Ishikawa (cell line): ENCODE measurements around the gene CDH2.

Experiments
- EP300 ChIP-seq: IDR thresholded peaks from 2 replicates; pipeline ENCODE4 v1.6.1; 2012; ENCODE audit warnings: borderline replicate concordance
- YY1 ChIP-seq: IDR thresholded peaks from 2 replicates; pipeline ENCODE4 v1.6.1; 2012; ENCODE audit warnings: low read depth

DNA sequence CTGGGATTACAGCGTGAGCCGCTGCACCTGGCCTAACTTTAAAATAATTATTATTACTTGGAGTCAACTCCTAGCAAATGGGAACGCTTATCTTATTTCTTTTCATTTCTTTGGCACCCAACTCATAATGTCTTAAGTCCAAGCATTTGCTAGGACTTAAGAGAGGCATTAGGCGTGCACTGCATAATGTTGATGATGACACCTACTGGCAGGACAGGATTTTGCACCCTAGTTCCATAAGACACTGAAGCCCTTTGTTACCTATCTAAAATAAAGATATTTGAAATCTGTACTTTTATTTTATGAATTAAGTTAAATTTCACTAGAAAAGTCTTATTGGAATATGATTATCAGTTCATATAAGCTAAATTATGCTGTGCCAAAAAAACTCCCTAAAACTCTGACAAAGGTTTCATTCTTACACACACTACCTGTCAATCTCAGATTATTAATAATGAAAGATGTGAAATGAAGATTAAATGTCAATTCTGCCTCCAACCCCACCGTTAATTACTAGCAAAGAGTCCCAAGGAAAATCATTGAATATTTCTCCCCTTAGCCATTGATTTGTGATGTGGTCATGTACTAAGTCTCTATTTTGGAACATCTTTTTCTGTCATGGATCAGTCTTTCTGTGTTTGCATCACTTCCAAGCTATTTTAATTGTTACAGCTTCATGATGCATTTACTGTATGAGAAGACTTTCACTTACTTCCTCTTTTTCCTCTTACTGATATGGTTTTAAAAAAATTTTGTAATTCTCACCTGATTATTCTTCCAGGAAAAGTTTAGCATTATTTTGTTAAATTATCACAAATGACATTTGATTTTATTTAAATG lies 12.7 kb upstream of the CDH2 start:
- TF ChIP-seq EP300: no peak
- TF ChIP-seq YY1: no peak
